Sigmoid colon (tissue), 7 donors: ENCODE results near the gene RAPGEF2. TPM values are rescaled to one million over a fixed set of nuclear protein-coding genes. Genes with fewer than 3 reads are reported as not detected.

Experiments used
- DNase-seq: peaks from one replicate; pipeline ENCODE4 v3.0.0-alpha.2; 2019
- H3K27ac ChIP-seq, 4 donors: fragments of 200-600 bp; sonication (generic); one replicate each; pipeline ENCODE4 v1.5.1; 2016 to 2019; ENCODE audit warnings: mild to moderate bottlenecking in 1 of 4
- H3K27me3 ChIP-seq, 3 donors: fragments of 200-600 bp; sonication (generic); one replicate each; pipeline ENCODE4 v1.5.1; 2019; ENCODE audit warnings: mild to moderate bottlenecking in 1 of 3
- H3K36me3 ChIP-seq, 4 donors: fragments of 200-600 bp; sonication (generic); one replicate each; pipeline ENCODE4 v1.5.1; 2016 to 2019
- H3K4me1 ChIP-seq, 4 donors: fragments of 200-600 bp; sonication (generic); one replicate each; pipeline ENCODE4 v1.5.1; 2017 to 2019
- H3K4me3 ChIP-seq, 4 donors: fragments of 200-600 bp; sonication (generic); one replicate each; pipeline ENCODE4 v1.5.1; 2017 to 2019; ENCODE audit warnings: mild to moderate bottlenecking in 2 of 4, moderate library complexity in 1 of 4
- H3K9me3 ChIP-seq, 4 donors: fragments of 200-600 bp in 3 of 4; sonication (generic) in 3 of 4; one replicate each; pipeline versions ENCODE4 v1.5.1 to v1.6.1; 2013 to 2019
- EP300 ChIP-seq, 4 donors: sonication (generic); formaldehyde crosslinking; IDR thresholded peaks; one replicate each; pipeline ENCODE4 v1.6.1; 2017; ENCODE audit warnings: antibody characterized with exemption in 4 of 4
- POLR2A ChIP-seq, 2 donors: fragments of 450-650 bp; IDR thresholded peaks; one replicate each; pipeline ENCODE4 v1.6.1; 2016; ENCODE audit warnings: antibody characterized with exemption in 2 of 2, mild to moderate bottlenecking in 2 of 2, moderate library complexity in 2 of 2
- POLR2AphosphoS5 ChIP-seq, 4 donors: sonication (generic); formaldehyde crosslinking; IDR thresholded peaks; one replicate each; pipeline ENCODE4 v1.6.1; 2017; ENCODE audit warnings: antibody characterized with exemption in 4 of 4
- WGBS, 2 donors: extraction: QIAGEN DNeasy Blood & Tissue Kit; methylation state at CpG; one replicate each; pipeline ENCODE4 v1.1.7; 2013; 5-methylcytosine and 5-hydroxymethylcytosine counted together
- intact Hi-C: fragments of 100-400 bp; cut with DNase I; formaldehyde crosslinking; loops from one replicate; pipeline ENCODE4 v1.15.1; 2023
- polyA plus RNA-seq, 3 donors: library from polyadenylated mRNA; stranded (reverse); fragments of 200-250 nt; gene quantifications; one replicate each; pipeline ENCODE4 v1.2.3, GENCODE V29; 2013
- total RNA-seq, 4 donors: library from RNA; depleted of rRNA; stranded (reverse); fragments of >200 nt; gene quantifications; one replicate each; pipeline ENCODE4 v1.1.0, GENCODE V29; 2016
- TF ChIP-seq, protein P1 (sequence below), 4 experiments: fragments of 450-650 bp in 3 of 4; fragments of 200-600 bp in 1 of 4; IDR thresholded peaks; one replicate each; pipeline ENCODE4 v1.5.1; 2016 to 2019; ENCODE audit warnings: antibody characterized with exemption in 4 of 4, mild to moderate bottlenecking in 3 of 4, moderate library complexity in 2 of 4
- donor health status: healthy with polysubstance abuse.
- donor health status: Bipolar disorder and iron deficiency.
- donor health status: healthy.

RAPGEF2 gene
- total and polyA plus RNA-seq, 7 donors, result 7.8 to 63.1 (median 34.2) TPM

DNA sequence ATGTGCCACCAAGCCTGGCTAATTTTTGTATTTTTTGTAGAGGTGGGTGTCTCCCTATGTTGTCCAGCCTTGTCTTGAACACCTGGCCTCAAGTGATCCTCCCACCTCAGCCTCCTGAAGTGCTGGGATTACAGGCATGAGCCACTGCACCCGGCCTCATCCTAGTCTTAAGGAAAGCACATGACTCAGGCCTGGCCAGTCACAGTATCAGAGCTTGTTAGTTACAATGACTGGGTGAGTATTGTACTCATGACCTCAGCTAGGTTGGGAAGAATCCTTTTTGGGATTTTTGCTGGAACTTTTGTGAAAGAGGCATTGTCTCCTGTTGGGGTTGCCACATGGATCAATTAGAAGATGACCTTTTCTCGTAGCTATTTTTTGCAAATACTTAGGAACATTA is 292.8 kb downstream of the RAPGEF2 start:
- intact Hi-C loops, result no loop called here
- 87 to 90% methylated on average over 2 of the region's 2 CpGs for WGBS, 2 donors
- TF ChIP-seq, protein P1, sequence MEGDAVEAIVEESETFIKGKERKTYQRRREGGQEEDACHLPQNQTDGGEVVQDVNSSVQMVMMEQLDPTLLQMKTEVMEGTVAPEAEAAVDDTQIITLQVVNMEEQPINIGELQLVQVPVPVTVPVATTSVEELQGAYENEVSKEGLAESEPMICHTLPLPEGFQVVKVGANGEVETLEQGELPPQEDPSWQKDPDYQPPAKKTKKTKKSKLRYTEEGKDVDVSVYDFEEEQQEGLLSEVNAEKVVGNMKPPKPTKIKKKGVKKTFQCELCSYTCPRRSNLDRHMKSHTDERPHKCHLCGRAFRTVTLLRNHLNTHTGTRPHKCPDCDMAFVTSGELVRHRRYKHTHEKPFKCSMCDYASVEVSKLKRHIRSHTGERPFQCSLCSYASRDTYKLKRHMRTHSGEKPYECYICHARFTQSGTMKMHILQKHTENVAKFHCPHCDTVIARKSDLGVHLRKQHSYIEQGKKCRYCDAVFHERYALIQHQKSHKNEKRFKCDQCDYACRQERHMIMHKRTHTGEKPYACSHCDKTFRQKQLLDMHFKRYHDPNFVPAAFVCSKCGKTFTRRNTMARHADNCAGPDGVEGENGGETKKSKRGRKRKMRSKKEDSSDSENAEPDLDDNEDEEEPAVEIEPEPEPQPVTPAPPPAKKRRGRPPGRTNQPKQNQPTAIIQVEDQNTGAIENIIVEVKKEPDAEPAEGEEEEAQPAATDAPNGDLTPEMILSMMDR (IDR thresholded peaks at IDR 0.05), result no peak
- no peak for TF ChIP-seq EP300 (IDR thresholded peaks at IDR 0.05)
- TF ChIP-seq POLR2AphosphoS5 (IDR thresholded peaks at IDR 0.05), result no peak
- TF ChIP-seq POLR2A (IDR thresholded peaks at IDR 0.05), result no peak
- Histone ChIP-seq H3K27ac (no peak overlapping the region), H3K36me3 (no peaks in the 10 kb centered on the region), H3K9me3 (no peaks in the 10 kb centered on the region), H3K27me3 (no peaks in the 10 kb centered on the region), H3K4me3 (no peak overlapping the region), H3K4me1 (peaks cover 0 to 3% (median 1%) of the 10 kb centered on the region in 4 donors)
- DNase-seq, result no peak

DNA sequence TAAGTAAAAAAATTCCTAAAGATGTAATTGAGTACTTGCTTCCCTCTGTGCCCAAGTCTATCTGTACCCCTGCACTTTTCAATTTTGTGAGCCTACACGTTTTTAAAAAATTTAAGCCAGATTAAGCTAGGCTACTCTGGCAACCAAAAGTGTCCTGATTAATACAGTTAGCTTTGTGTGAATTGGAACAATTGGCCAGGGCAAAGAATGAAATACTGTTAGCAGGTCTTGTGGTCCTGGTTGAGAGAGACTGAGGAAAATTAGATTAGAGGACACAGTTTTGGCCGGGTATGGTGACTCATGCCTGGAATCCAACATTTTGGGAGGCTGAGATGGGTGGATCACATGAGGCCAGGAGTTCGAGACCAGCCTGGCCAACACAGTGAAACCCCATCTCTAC is 293.3 kb downstream of the RAPGEF2 start:
- WGBS, 2 donors, result 81 to 84% methylated on average over 3 of the region's 3 CpGs
- H3K27ac ChIP-seq, result no peak overlapping the region
- DNase-seq, result no peak
- TF ChIP-seq EP300 (IDR thresholded peaks at IDR 0.05) (no peak), POLR2A (IDR thresholded peaks at IDR 0.05) (no peak), POLR2AphosphoS5 (IDR thresholded peaks at IDR 0.05) (no peak)
- TF ChIP-seq, protein P1 (IDR thresholded peaks at IDR 0.05), result no peak
- H3K4me3 ChIP-seq, result no peak overlapping the region
- intact Hi-C loops, result no loop called here
- no peaks in the 10 kb centered on the region for H3K27me3 ChIP-seq
- H3K9me3 ChIP-seq, result no peaks in the 10 kb centered on the region
- H3K36me3 ChIP-seq, result no peaks in the 10 kb centered on the region
- peaks cover 0 to 7% (median 5%) of the 10 kb centered on the region in 4 donors for H3K4me1 ChIP-seq

DNA sequence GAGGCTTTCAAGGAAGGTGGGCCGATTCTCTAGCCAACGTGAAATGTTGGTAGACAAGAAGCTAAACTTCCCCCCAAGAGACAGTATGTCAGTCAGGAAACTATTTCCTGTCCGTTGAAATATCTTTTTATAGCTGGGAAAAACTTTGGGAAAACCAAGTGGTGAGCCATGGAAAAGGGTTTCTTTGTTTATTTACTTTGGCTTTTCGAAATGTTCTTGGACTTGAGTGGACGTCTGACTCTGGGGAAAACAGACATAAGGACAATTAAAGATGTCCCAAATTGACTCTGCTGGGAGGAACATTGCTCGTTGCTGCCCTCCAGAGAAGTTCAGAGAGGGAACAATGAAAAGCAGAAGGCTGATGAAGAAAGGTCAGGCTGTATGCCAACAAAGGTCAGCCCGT is 295.4 kb downstream of the RAPGEF2 start:
- WGBS, 2 donors, result 70 to 71% methylated on average over 7 of the region's 7 CpGs
- intact Hi-C loops, result no loop called here
- H3K4me3 ChIP-seq, result no peak overlapping the region
- H3K36me3 ChIP-seq, result no peaks in the 10 kb centered on the region
- peak overlapping the region in 1 of 4 donors; percentile 49 for H3K27ac ChIP-seq
- no peaks in the 10 kb centered on the region for H3K9me3 ChIP-seq
- H3K4me1 ChIP-seq, result peaks cover 0 to 8% (median 5%) of the 10 kb centered on the region in 4 donors
- DNase-seq, result no peak
- TF ChIP-seq EP300 (IDR thresholded peaks at IDR 0.05) (no peak), POLR2A (IDR thresholded peaks at IDR 0.05) (no peak), POLR2AphosphoS5 (IDR thresholded peaks at IDR 0.05) (no peak)
- TF ChIP-seq, protein P1 (IDR thresholded peaks at IDR 0.05), result no peak
- H3K27me3 ChIP-seq, result no peaks in the 10 kb centered on the region

DNA sequence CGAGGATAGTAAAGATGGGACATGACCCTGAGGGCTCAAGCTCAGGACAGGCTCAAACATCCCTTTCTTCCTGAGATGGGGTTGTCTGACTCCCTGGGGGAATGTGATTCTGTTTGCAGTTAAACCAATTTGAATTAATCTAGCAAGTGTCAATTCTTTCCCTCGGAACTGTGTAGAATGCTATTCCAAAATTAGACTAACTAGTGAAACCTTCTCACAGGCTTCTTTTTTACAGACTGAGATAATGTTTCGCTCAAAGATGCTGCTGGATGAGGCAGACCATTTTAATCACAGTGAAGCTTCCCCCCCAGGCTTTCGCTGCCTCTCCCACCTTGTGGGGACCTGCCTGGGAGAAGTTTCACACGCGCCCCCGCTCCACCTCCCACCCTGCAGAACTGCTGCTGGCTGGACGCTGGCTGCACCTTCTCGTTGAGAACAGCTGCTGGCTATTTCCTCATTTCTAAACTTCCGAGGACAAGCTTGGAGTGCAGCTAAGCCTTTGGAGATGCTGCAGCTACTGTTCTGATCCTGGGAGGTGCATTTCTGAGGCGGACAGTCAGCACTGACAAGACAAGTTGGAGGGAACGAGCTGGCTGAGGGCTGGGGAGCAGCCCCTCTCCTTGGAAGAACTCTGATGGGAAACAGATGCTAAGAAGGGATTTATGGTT is 297.8 kb downstream of the RAPGEF2 start:
- TF ChIP-seq, protein P1 (IDR thresholded peaks at IDR 0.05), result no peak
- no peak for TF ChIP-seq POLR2AphosphoS5 (IDR thresholded peaks at IDR 0.05)
- TF ChIP-seq EP300 (IDR thresholded peaks at IDR 0.05), result no peak
- no peak for TF ChIP-seq POLR2A (IDR thresholded peaks at IDR 0.05)
- 34 to 58% methylated on average over 12 of the region's 12 CpGs for WGBS, 2 donors
- no peak for DNase-seq

More for the DNA sequence above, 297.8 kb downstream of the RAPGEF2 start:
- no peaks in the 10 kb centered on the region for H3K9me3 ChIP-seq
- no peak overlapping the region for H3K27ac ChIP-seq
- H3K27me3 ChIP-seq, result no peaks in the 10 kb centered on the region
- H3K4me1 ChIP-seq, result peaks cover 0 to 8% (median 5%) of the 10 kb centered on the region in 4 donors
- H3K36me3 ChIP-seq, result no peaks in the 10 kb centered on the region
- intact Hi-C loops, result no loop called here
- H3K4me3 ChIP-seq, result no peak overlapping the region
